Ascending aorta (tissue), 2 donors: ENCODE measurements around the gene RESP18. TPM values are rescaled to one million over a fixed set of nuclear protein-coding genes. Genes with fewer than 3 reads are reported as not detected.
A peak's percentile ranks its signal among the peaks of the same experiment; 100 is the strongest.

Experiments used
- DNase-seq, 2 donors: peaks; one replicate each; pipeline ENCODE4 v3.0.0-alpha.2; 2019; ENCODE audit warnings: low spot score in 2 of 2
- H3K27ac ChIP-seq, 2 donors: fragments of 200-600 bp; sonication (generic); one replicate each; pipeline ENCODE4 v1.5.1; 2016 to 2017; ENCODE audit warnings: mild to moderate bottlenecking in 1 of 2
- H3K27me3 ChIP-seq: fragments of 200-600 bp; sonication (generic); one replicate; pipeline ENCODE4 v1.5.1; 2017
- H3K36me3 ChIP-seq, 2 donors: fragments of 200-600 bp; sonication (generic); one replicate each; pipeline ENCODE4 v1.5.1; 2016
- H3K4me1 ChIP-seq, 2 donors: fragments of 200-600 bp; sonication (generic); one replicate each; pipeline ENCODE4 v1.5.1; 2016 to 2017; ENCODE audit warnings: mild to moderate bottlenecking in 1 of 2
- H3K4me3 ChIP-seq, 2 donors: fragments of 200-600 bp; sonication (generic); one replicate each; pipeline ENCODE4 v1.5.1; 2016 to 2017; ENCODE audit warnings: mild to moderate bottlenecking in 1 of 2
- H3K9me3 ChIP-seq, 2 donors: fragments of 200-600 bp; sonication (generic); one replicate each; pipeline ENCODE4 v1.5.1; 2016
- intact Hi-C: fragments of 100-400 bp; cut with DNase I; formaldehyde crosslinking; loops from one replicate; pipeline ENCODE4 v1.15.1; 2023
- total RNA-seq: library from RNA; depleted of rRNA; stranded (reverse); fragments of >200 nt; gene quantifications from one replicate; pipeline ENCODE4 v1.1.0, GENCODE V29; 2016
- TF ChIP-seq, protein P1 (sequence below), 3 experiments: fragments of 200-600 bp in 2 of 3; fragments of 450-650 bp in 1 of 3; sonication (generic) in 2 of 3; IDR thresholded peaks; one replicate each; pipeline ENCODE4 v1.5.1; 2016 to 2019; ENCODE audit warnings: antibody characterized with exemption in 3 of 3, mild to moderate bottlenecking in 1 of 3, moderate library complexity in 1 of 3

Gene RESP18
- total RNA-seq, 1 donor from 2014 or later, result not detected

DNA sequence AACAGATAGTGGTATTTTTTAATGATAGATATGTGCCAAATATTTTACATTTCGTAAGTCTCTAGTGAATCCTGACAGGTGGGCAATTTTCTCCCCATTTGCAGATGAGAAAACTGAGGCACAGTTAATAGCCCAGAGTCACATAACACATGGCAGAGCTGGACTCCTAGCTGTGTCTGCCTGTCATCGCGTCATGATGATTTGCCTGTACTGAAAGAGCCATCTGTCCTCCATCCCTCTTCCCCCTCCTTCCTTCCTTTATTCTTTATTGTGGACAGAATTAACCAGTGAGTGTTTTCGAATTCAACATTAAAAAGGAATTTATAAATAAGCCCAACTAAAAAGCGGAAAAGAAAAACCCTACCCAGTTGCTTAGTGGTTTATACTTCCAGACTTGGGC is 50.2 kb downstream of the RESP18 start:
- H3K9me3 ChIP-seq, result no peaks in the 10 kb centered on the region
- TF ChIP-seq, protein P1, sequence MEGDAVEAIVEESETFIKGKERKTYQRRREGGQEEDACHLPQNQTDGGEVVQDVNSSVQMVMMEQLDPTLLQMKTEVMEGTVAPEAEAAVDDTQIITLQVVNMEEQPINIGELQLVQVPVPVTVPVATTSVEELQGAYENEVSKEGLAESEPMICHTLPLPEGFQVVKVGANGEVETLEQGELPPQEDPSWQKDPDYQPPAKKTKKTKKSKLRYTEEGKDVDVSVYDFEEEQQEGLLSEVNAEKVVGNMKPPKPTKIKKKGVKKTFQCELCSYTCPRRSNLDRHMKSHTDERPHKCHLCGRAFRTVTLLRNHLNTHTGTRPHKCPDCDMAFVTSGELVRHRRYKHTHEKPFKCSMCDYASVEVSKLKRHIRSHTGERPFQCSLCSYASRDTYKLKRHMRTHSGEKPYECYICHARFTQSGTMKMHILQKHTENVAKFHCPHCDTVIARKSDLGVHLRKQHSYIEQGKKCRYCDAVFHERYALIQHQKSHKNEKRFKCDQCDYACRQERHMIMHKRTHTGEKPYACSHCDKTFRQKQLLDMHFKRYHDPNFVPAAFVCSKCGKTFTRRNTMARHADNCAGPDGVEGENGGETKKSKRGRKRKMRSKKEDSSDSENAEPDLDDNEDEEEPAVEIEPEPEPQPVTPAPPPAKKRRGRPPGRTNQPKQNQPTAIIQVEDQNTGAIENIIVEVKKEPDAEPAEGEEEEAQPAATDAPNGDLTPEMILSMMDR (IDR thresholded peaks at IDR 0.05), result no peak
- H3K4me1 ChIP-seq, result peaks cover 6 to 40% of the 10 kb centered on the region in 2 donors
- H3K27me3 ChIP-seq, result no peaks in the 10 kb centered on the region
- no peak overlapping the region for H3K27ac ChIP-seq
- no peak overlapping the region for H3K4me3 ChIP-seq
- H3K36me3 ChIP-seq, result peaks cover 39 to 53% of the 10 kb centered on the region in 2 donors
- intact Hi-C loops, result no loop called here
- no peak for DNase-seq

DNA sequence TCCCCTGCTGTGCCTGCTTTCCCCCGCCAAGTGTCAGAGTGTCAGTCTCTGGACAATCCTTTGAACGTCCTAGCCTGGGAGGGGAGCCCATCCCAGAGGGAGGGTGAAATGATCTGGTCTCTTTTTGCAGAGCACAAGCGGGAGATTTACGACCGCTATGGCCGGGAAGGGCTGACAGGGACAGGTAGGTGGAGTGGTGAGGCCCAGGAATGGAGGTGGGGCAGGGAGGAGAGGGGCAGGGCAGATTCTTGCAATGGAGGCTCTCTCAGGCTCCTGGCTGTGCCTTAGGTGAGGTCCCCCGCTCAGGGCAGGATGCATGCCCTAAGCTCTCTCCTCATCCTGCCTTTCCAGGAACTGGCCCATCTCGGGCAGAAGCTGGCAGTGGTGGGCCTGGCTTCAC is 51.0 kb downstream of the RESP18 start:
- peaks cover 6 to 41% of the 10 kb centered on the region in 2 donors for H3K4me1 ChIP-seq
- no peak overlapping the region for H3K4me3 ChIP-seq
- H3K27ac ChIP-seq, result peak overlapping the region; percentile 99
- intact Hi-C loops, result no loop called here
- no peak for DNase-seq
- H3K27me3 ChIP-seq, result no peaks in the 10 kb centered on the region
- H3K9me3 ChIP-seq, result no peaks in the 10 kb centered on the region
- peaks cover 38 to 53% of the 10 kb centered on the region in 2 donors for H3K36me3 ChIP-seq
- TF ChIP-seq, protein P1 (IDR thresholded peaks at IDR 0.05), result no peak

DNA sequence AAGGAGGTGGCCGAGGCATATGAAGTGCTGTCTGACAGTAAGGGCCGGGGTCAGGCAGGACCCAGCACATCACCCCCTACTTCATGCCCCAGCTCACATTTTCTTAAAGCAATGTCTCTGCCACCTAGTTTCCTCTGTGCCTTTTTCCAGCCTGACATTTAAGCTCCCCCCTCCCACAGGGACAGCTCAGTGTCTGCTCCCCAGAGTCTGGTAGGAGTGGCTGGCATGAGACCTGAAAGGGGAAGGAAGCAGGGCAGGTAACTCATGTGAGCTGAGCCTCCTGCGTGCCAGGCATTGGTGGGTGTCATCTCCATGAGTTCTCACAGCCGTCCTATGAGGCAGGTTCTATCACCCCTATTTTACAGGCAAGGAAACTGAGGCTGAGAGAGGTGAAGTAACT is 51.9 kb downstream of the RESP18 start:
- H3K4me1 ChIP-seq, result peaks cover 6 to 36% of the 10 kb centered on the region in 2 donors
- intact Hi-C loops, result no loop called here
- peak overlapping the region; percentile 99 for H3K27ac ChIP-seq

DNA sequence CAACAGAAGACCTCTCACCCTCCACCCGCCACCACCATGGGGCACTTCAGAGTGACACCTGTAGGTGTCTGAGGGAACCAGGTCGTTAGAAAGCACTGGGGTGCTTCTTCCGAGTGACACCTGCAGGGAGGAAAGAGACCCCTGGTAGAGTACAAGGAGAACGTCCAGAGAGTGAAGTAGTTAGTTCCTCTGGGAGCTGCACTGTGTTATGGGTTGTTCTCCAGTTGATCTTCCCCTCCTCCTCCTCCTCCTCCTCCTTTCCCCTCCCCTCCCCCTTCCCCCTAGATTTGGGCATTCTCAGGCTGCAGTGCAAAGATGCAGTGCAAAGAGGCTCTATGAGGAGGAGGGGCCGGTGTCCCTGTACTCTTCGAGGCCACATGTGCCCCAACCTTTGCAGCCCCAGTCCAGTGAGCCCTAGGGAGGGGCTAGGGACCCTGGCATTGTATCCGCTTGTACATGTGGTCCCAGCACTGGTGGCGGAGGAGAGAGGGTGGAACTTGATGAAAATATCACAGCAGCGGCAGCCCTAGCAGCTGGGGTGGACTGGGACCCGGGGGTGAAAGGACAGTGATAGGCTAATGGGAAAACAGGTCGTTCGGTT is 52.5 kb downstream of the RESP18 start:
- peaks cover 33 to 45% of the 10 kb centered on the region in 2 donors for H3K36me3 ChIP-seq
- no peaks in the 10 kb centered on the region for H3K27me3 ChIP-seq
- intact Hi-C loops, result loop anchor here (1.0 to 10.0 kb wide), 10 partner anchors 9 to 265 kb away; partner anchors contain the start of genes ABCB6, CHPF, DNPEP and GLB1L
- TF ChIP-seq, protein P1 (IDR thresholded peaks at IDR 0.05), result peak in 1 of 3 experiments; percentile 15
- peak overlapping the region; percentile 99 for H3K27ac ChIP-seq
- no peaks in the 10 kb centered on the region for H3K9me3 ChIP-seq
- peaks cover 6 to 34% of the 10 kb centered on the region in 2 donors for H3K4me1 ChIP-seq
- peak in 1 of 2 donors; percentile 62 for DNase-seq
- peak overlapping the region; percentile 87 to 95 for H3K4me3 ChIP-seq

More for the DNA sequence above, 51.9 kb downstream of the RESP18 start:
- no peaks in the 10 kb centered on the region for H3K9me3 ChIP-seq
- H3K36me3 ChIP-seq, result peaks cover 36 to 52% of the 10 kb centered on the region in 2 donors
- H3K4me3 ChIP-seq, result peak overlapping the region; percentile 87 to 95
- no peaks in the 10 kb centered on the region for H3K27me3 ChIP-seq
- DNase-seq, result no peak
- TF ChIP-seq, protein P1 (IDR thresholded peaks at IDR 0.05), result no peak

DNA sequence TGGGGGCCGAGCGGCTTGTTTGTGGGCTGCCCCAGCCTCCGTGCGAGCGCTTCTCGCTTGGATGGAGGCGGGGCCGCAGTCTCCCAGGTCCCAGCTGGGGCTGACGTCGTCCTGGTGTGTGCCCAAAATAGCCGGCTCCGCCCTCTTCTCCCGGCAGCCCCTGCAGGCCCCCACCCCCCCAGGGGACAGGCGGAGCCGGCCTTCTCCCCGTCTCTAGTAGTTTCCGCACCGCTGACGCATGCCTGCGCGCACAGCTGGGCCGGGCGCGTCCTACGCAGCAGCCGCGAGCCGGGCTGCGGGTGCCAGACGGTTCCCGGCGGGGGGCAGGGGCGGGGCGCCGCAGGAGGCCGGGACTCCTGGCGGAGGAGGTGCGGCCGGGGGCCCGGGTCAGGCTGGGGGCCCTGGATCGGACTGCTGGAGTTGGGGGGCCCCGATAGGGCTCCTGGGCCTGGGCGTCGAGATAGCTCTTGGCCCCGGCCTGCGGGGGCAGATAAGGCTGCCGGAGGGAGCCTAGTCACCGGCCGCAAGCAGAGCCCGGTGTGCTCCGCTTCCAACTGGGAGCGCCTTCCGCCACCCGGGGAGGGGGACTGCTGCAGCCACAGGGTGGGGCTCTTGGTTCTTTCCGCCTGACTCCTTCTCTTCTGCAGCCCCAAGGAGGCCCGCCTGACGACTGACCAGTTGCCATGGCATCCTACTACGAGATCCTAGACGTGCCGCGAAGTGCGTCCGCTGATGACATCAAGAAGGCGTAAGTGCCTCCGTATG is 53.2 kb downstream of the RESP18 start, which contains the start of gene DNAJB2:
TSS of gene DNAJB2 (plus strand) at position 216 of the 765 bp plus-strand sequence. CDS start at position 684, 468 bp downstream.
- Histone ChIP-seq H3K27me3 (no peaks in the 10 kb centered on the region), H3K9me3 (no peaks in the 10 kb centered on the region), H3K4me1 (peaks cover 7 to 35% of the 10 kb centered on the region in 2 donors), H3K27ac (peak within 1 kb of the TSS; percentile 99), H3K4me3 (peak within 1 kb of the TSS; percentile 87 to 95), H3K36me3 (peaks cover 26 to 38% of the 10 kb centered on the region in 2 donors)
- intact Hi-C loops, result loop anchor here (1.0 to 10.0 kb wide), 10 partner anchors 10 to 265 kb away; partner anchors contain the start of genes ABCB6, CHPF, DNPEP and GLB1L
- TF ChIP-seq, protein P1 (IDR thresholded peaks at IDR 0.05), result no peak
- DNase-seq, result peak; percentile 98 to 99
